Type B pancreatic cell (in vitro differentiated cells): Measurements from ENCODE around the gene MUC4. TPM values are rescaled to one million over a fixed set of nuclear protein-coding genes. Genes with fewer than 3 reads are reported as not detected.

Experiments used
- DNase-seq: peaks from one replicate; pipeline ENCODE4 v3.0.0; 2021; ENCODE audit warnings: mixed read lengths; ENCODE audit not compliant: unreplicated experiment; ENCODE audit errors: extremely low spot score
- H3K27ac Mint-ChIP-seq: 2 replicates; pipeline ENCODE4 v1.8.0; 2021; ENCODE audit warnings: mild to moderate bottlenecking, mixed read lengths
- H3K27me3 Mint-ChIP-seq: 2 replicates; pipeline ENCODE4 v1.8.0; 2021; ENCODE audit warnings: mixed read lengths
- H3K36me3 Mint-ChIP-seq: 2 replicates; pipeline ENCODE4 v1.8.0; 2021; ENCODE audit warnings: mixed read lengths
- H3K4me1 Mint-ChIP-seq: one replicate; pipeline ENCODE4 v1.8.0; 2021; ENCODE audit warnings: mixed read lengths; ENCODE audit not compliant: unreplicated experiment
- H3K4me3 Mint-ChIP-seq: 2 replicates; pipeline ENCODE4 v1.8.0; 2021; ENCODE audit warnings: mild to moderate bottlenecking, mixed read lengths
- H3K9me3 Mint-ChIP-seq: 2 replicates; pipeline ENCODE4 v1.8.0; 2021; ENCODE audit warnings: mixed read lengths
- total RNA-seq: library from RNA; stranded (reverse); gene quantifications from 2 replicates; pipeline ENCODE4 v1.2.1, GENCODE V29; 2021; ENCODE audit warnings: low replicate concordance
- TF ChIP-seq, protein P1 (sequence below): fragments of 200-600 bp; sonication (generic); conservative IDR thresholded peaks from 2 replicates; pipeline ENCODE4 v1.5.0; 2021; ENCODE audit warnings: antibody characterized with exemption, mild to moderate bottlenecking

MUC4 gene
- total RNA-seq, 1 donor from 2014 or later = 2.4 TPM

DNA sequence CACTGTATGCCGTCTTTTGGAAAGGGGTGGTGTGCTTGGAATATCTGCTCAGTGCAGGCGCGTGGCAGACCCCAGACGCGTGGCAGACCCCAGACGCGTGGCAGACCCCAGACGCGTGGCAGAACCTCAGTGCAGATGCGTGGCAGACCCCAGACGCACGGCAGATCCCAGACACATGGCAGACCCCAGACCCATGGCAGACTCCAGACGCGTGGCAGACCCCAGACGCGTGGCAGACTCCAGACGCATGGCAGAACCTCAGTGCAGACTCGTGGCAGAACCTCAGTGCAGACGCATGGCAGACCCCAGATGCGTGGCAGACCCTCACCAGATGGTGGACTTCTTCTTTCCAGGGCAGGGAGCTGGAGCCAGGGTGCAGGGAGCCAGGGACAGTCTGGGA is 637 bp upstream of the MUC4 start:
- H3K9me3 Mint-ChIP-seq = no peaks in the 10 kb centered on the region
- no peak overlapping the region for H3K4me3 Mint-ChIP-seq
- peaks cover 20% of the 10 kb centered on the region for H3K27me3 Mint-ChIP-seq
- peaks cover 4% of the 10 kb centered on the region for H3K4me1 Mint-ChIP-seq
- DNase-seq = no peak
- no peak overlapping the region for H3K27ac Mint-ChIP-seq
- H3K36me3 Mint-ChIP-seq = no peaks in the 10 kb centered on the region
- TF ChIP-seq, protein P1, sequence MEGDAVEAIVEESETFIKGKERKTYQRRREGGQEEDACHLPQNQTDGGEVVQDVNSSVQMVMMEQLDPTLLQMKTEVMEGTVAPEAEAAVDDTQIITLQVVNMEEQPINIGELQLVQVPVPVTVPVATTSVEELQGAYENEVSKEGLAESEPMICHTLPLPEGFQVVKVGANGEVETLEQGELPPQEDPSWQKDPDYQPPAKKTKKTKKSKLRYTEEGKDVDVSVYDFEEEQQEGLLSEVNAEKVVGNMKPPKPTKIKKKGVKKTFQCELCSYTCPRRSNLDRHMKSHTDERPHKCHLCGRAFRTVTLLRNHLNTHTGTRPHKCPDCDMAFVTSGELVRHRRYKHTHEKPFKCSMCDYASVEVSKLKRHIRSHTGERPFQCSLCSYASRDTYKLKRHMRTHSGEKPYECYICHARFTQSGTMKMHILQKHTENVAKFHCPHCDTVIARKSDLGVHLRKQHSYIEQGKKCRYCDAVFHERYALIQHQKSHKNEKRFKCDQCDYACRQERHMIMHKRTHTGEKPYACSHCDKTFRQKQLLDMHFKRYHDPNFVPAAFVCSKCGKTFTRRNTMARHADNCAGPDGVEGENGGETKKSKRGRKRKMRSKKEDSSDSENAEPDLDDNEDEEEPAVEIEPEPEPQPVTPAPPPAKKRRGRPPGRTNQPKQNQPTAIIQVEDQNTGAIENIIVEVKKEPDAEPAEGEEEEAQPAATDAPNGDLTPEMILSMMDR = no peak

DNA sequence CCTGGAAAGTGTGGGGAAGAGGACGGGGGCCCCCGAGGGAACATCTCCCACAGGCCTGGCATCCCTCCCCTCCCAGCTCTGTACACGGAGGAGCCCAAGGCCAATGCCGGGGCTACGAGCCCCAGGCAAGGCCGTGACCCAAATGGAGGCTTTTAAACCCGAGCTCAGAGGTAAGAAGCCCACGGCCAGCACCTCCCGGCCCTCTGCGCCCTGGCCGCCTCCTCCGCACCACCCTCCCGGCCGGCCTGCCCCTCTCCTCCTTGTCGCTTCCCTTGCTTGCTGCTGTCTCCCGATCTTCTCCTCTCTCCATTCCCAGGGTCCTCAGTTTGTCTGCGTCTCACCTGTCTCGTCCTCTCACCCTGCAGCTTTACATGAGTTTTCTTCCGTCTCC is 1.3 kb downstream of the MUC4 start:
- peaks cover 4% of the 10 kb centered on the region for H3K4me1 Mint-ChIP-seq
- H3K36me3 Mint-ChIP-seq = no peaks in the 10 kb centered on the region
- peak overlapping the region; percentile 19 for H3K4me3 Mint-ChIP-seq
- H3K27me3 Mint-ChIP-seq = peaks cover 23% of the 10 kb centered on the region
- DNase-seq = no peak
- TF ChIP-seq, protein P1 = no peak
- no peak overlapping the region for H3K27ac Mint-ChIP-seq
- H3K9me3 Mint-ChIP-seq = no peaks in the 10 kb centered on the region

DNA sequence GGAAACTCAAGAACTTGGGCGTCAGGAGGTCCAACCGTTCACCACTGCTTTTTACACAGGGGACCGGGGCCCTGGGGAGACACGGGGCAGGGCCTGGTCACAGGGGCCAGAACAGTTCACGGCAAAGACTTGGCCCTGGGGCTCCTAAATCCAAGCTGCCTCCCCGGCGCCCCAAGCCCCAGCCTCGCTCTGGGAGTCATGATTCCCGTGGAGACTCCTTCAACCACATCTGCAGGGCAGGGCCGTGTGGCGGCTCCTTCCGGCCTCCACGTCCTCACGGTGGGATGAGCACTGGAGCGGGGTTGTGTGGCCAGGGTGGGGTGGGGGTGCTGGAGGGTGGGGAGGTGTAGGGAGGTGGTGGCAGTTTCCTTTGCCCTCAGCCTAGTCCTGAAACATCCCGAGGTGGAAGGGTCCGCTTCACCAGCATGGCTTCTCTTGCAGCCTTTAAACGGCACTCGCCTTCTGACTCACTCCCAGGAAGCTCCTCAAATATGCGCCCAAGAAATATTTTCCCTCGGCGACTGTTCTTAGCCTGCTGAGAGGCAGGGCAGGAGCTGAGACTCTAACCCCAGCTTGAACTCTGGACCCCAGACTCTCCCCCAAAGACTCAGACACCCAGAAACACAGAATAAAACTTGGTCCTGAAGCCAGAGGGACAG is 1.8 kb downstream of the MUC4 start:
- no peak overlapping the region for H3K4me3 Mint-ChIP-seq
- DNase-seq = no peak
- no peaks in the 10 kb centered on the region for H3K9me3 Mint-ChIP-seq
- H3K36me3 Mint-ChIP-seq = no peaks in the 10 kb centered on the region
- peaks cover 4% of the 10 kb centered on the region for H3K4me1 Mint-ChIP-seq
- TF ChIP-seq, protein P1 = no peak
- H3K27ac Mint-ChIP-seq = no peak overlapping the region
- H3K27me3 Mint-ChIP-seq = peaks cover 21% of the 10 kb centered on the region

DNA sequence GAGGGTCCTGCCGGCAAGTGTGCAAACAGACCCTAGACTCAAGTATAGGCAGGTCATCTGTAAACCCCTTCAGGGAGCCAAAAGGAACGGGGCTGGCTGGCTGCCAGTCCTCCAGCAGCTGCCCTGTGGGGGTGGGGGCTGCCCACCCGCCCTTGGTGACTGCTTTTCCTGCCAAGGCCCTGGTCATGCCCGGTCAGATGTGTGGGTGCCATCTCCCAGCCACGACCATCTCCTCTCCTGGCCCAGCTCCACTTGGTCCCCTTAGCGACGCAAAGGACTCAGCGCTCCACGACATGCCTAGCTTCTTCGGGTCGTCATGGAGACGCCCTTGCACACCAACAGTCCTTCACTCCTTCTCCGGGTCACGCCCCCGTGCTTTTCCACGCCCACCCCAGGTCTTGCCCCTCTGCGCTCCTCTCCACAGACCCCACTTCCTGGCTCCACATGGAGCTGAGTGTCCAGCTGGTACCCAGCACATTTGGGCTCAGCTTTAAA is 2.4 kb downstream of the MUC4 start:
- TF ChIP-seq, protein P1 = no peak
- Mint-ChIP-seq H3K9me3 (no peaks in the 10 kb centered on the region), H3K36me3 (no peaks in the 10 kb centered on the region), H3K27me3 (peaks cover 17% of the 10 kb centered on the region), H3K27ac (no peak overlapping the region), H3K4me3 (no peak overlapping the region), H3K4me1 (peaks cover 4% of the 10 kb centered on the region)
- no peak for DNase-seq

DNA sequence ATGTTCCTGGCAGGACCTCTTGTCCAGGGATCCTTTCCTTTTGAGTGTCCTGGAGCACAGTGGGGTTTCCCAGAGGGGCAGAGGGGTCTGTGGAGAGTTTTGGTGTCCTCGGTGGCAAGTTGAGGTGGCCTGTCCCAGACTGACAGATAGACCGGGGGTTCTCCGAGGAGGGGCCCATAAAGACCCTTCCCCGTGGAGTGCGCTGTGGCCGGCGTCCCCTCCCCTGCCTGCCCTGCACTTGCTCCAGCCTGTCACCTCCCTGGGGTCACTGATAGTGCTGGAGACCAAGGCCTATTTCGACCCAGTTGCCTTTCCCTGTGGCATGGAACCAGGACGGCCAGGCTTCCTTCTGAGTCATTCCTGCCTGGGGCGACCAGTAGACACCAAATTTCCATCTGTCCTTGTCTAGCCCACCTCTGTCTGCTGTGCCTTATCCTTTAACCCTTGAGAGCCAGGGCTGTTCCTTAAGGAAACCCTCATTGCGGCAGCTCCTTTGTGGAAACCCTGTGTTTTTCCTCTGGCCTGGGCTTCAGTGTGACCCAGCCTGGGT is 2.9 kb downstream of the MUC4 start:
- no peak overlapping the region for H3K27ac Mint-ChIP-seq
- H3K9me3 Mint-ChIP-seq = no peaks in the 10 kb centered on the region
- H3K36me3 Mint-ChIP-seq = no peaks in the 10 kb centered on the region
- peaks cover 4% of the 10 kb centered on the region for H3K4me1 Mint-ChIP-seq
- no peak overlapping the region for H3K4me3 Mint-ChIP-seq
- TF ChIP-seq, protein P1 = no peak
- peaks cover 19% of the 10 kb centered on the region for H3K27me3 Mint-ChIP-seq
- DNase-seq = no peak
